Measurements from ENCODE around the gene KCNJ16.

- TF ChIP-seq PHF8 (IDR thresholded peaks at IDR 0.05; ENCODE audit: borderline replicate concordance, low read depth) (no peak), ESRRA (IDR thresholded peaks at IDR 0.05; ENCODE audit: borderline replicate concordance, low read length) (no peak), CTCF (IDR thresholded peaks at IDR 0.05) (no peak), REST (IDR thresholded peaks at IDR 0.05) (no peak), POLR2A (IDR thresholded peaks at IDR 0.05; ENCODE audit: low read length) (no peak), TFCP2L1 (CRISPR knock-in tag; IDR thresholded peaks at IDR 0.05) (no peak), CEBPB (IDR thresholded peaks at IDR 0.05) (no peak), MAX (IDR thresholded peaks at IDR 0.05) (no peak), RFX5 (IDR thresholded peaks at IDR 0.05) (no peak), HEYL (CRISPR knock-in tag; IDR thresholded peaks at IDR 0.05) (no peak), FOXS1 (CRISPR knock-in tag; IDR thresholded peaks at IDR 0.05) (no peak)
- TF ChIP-seq, protein P1, sequence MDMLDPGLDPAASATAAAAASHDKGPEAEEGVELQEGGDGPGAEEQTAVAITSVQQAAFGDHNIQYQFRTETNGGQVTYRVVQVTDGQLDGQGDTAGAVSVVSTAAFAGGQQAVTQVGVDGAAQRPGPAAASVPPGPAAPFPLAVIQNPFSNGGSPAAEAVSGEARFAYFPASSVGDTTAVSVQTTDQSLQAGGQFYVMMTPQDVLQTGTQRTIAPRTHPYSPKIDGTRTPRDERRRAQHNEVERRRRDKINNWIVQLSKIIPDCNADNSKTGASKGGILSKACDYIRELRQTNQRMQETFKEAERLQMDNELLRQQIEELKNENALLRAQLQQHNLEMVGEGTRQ (IDR thresholded peaks at IDR 0.05) = no peak
Measured at GRCh38 chr17:70173681-70174080, 98.7 kb downstream of the KCNJ16 start.

Data from A549 (cell line).